Lower leg skin (tissue), 4 donors: ENCODE results near the gene PCBP4. TPM values are rescaled to one million over a fixed set of nuclear protein-coding genes. Genes with fewer than 3 reads are reported as not detected.

Source experiments
- DNase-seq, 2 donors: peaks; one replicate each; pipeline ENCODE4 v3.0.0-alpha.2; 2019; ENCODE audit warnings: low spot score in 2 of 2
- H3K4me3 ChIP-seq: fragments of 200-600 bp; sonication (generic); 2 replicates; pipeline ENCODE4 v1.5.1; 2017; ENCODE audit warnings: mild to moderate bottlenecking, low read depth; ENCODE audit not compliant: poor library complexity, severe bottlenecking
- POLR2A ChIP-seq, 2 donors: fragments of 450-650 bp; IDR thresholded peaks; one replicate each; pipeline ENCODE4 v1.6.1; 2016 to 2017; ENCODE audit warnings: antibody characterized with exemption in 2 of 2, mild to moderate bottlenecking in 1 of 2, moderate library complexity in 1 of 2
- WGBS, 2 donors: methylation state at CpG; one replicate each; pipeline ENCODE4 v1.1.5; 2018; 5-methylcytosine and 5-hydroxymethylcytosine counted together
- intact Hi-C: fragments of 100-400 bp; cut with DNase I; formaldehyde crosslinking; loops from one replicate; pipeline ENCODE4 v1.15.0; 2023; ENCODE audit warnings: low total_unique reads
- total RNA-seq, 4 donors: library from RNA; depleted of rRNA; stranded (reverse); fragments of >200 nt; gene quantifications; one replicate each; pipeline ENCODE4 v1.1.0, GENCODE V29; 2016
- TF ChIP-seq, protein P1 (sequence below), 3 donors: fragments of 450-650 bp; IDR thresholded peaks; one replicate each; pipeline ENCODE4 v1.5.1; 2016; ENCODE audit warnings: antibody characterized with exemption in 3 of 3, mild to moderate bottlenecking in 3 of 3, moderate library complexity in 2 of 3

PCBP4 gene
- total RNA-seq, 4 donors from 2014 or later = 25.5 to 46.7 (median 29.2) TPM

DNA sequence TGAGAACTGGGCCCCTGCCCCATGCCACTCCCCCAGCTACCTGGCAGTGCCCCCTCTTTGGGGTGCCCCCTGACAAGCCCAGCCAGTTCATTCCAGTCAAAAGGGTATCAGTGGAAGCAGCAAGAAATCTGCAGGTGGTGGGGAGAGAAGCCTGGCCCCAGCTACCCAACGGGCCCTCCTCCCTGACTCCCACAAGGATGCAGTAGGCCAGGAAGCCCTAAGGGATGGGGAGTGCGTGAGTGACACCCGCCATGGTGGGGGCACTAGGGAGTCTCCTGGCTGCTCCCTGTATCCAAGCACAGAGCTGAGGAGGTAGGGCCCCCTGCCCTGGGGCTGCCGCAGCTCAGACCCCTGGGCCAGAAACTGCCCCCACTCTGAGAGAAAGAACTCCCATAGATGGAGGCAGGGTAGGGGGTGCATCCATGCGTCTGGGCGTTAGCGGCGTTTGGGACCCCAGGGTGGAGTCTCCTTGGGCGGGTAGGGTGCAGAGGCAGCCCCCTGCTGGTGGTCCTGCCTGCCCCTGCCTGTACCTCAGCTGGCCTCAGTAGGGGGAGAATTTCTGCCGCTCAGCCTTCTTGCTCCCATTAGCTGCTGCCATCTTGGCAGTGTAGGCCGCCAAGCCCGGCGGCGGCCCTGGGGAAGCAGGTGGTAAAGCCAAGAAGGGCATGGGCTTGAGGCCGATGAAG lies 9.6 kb downstream of the PCBP4 start:
- TF ChIP-seq, protein P1, sequence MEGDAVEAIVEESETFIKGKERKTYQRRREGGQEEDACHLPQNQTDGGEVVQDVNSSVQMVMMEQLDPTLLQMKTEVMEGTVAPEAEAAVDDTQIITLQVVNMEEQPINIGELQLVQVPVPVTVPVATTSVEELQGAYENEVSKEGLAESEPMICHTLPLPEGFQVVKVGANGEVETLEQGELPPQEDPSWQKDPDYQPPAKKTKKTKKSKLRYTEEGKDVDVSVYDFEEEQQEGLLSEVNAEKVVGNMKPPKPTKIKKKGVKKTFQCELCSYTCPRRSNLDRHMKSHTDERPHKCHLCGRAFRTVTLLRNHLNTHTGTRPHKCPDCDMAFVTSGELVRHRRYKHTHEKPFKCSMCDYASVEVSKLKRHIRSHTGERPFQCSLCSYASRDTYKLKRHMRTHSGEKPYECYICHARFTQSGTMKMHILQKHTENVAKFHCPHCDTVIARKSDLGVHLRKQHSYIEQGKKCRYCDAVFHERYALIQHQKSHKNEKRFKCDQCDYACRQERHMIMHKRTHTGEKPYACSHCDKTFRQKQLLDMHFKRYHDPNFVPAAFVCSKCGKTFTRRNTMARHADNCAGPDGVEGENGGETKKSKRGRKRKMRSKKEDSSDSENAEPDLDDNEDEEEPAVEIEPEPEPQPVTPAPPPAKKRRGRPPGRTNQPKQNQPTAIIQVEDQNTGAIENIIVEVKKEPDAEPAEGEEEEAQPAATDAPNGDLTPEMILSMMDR (IDR thresholded peaks at IDR 0.05) = no peak
- TF ChIP-seq POLR2A (IDR thresholded peaks at IDR 0.05) = no peak
- intact Hi-C loops = loop anchor here (5.0 kb wide), 1 partner anchor 1635 kb away; no protein-coding TSS in a partner anchor
- no peak overlapping the region for H3K4me3 ChIP-seq
- WGBS, 2 donors = 93 to 96% methylated on average over 13 to 15 of the region's 15 CpGs
- DNase-seq = no peak

- peak overlapping the region; percentile 8 for H3K4me3 ChIP-seq
- DNase-seq = peak in 1 of 2 donors; percentile 85
- TF ChIP-seq, protein P1 (IDR thresholded peaks at IDR 0.05) = no peak
- no peak for TF ChIP-seq POLR2A (IDR thresholded peaks at IDR 0.05)
- 9 to 21% methylated on average over 3 to 90 of the region's 97 CpGs for WGBS, 2 donors
- intact Hi-C loops = loop anchor here (5.0 kb wide), 1 partner anchor 1636 kb away; no protein-coding TSS in a partner anchor
These were observed 11.1 kb downstream of the PCBP4 start for GRCh38 chr3:51955893-51956770.

GRCh38 chr3:51955175-51955892 lies 11.9 kb downstream of the PCBP4 start, which contains the start of gene GPR62:
TSS of gene GPR62 (plus strand) at chr3:51955381. CDS start at chr3:51955653, 272 bp downstream.
- intact Hi-C loops = loop anchor here (5.0 kb wide), 1 partner anchor 1637 kb away; no protein-coding TSS in a partner anchor
- TF ChIP-seq, protein P1 (IDR thresholded peaks at IDR 0.05) = no peak
- TF ChIP-seq POLR2A (IDR thresholded peaks at IDR 0.05) = no peak
- H3K4me3 ChIP-seq = peak within 1 kb of the TSS; percentile 8
- peak in 1 of 2 donors; percentile 85 for DNase-seq
- 20 to 56% methylated on average over 7 to 33 of the region's 33 CpGs for WGBS, 2 donors

DNA sequence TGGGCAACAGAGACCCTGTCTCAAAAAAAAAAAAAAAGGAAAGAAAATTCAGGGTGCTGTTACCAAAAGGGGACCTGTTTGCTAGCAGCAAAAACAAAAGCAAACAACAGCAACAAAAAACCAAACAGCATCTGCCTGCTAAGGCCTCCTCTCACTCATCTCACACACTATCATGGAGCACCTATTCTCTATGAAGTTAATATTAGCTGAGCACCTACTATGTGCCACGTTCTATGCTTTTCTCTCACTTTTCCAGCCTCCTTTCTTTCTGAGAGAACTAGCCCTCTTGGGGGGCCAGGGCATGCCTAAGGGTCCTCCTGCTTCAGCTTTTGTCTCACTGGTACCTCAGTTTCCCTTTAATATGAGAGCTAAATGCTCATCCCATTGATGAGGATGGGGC lies 12.5 kb downstream of the PCBP4 start:
- intact Hi-C loops = loop anchor here (5.0 kb wide), 1 partner anchor 1638 kb away; no protein-coding TSS in a partner anchor
- no peak for TF ChIP-seq POLR2A (IDR thresholded peaks at IDR 0.05)
- TF ChIP-seq, protein P1 (IDR thresholded peaks at IDR 0.05) = no peak
- no peak for DNase-seq
- 74 to 79% methylated on average over 1 of the region's 1 CpG for WGBS, 2 donors
- no peak overlapping the region for H3K4me3 ChIP-seq

DNA sequence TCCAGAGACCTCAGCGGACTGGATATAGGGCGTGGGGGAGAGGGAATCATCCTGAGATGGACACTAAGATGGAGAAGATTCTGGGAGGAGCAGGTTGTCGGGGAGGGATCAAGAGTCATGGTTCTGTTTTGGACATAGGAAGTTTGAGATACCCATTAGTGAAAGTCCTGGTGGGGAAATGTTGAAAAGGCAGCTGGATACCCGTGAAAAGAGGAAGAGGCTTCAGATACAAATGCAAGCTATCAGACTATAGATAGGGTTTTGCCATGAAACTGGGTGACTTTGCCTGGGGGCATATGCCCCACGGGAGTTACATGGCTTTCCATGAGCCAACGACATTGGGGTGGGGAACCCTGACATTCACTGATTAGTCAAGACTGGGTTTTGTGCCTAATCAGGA lies 13.1 kb downstream of the PCBP4 start:
- DNase-seq = no peak
- intact Hi-C loops = no loop called here
- TF ChIP-seq POLR2A (IDR thresholded peaks at IDR 0.05) = no peak
- TF ChIP-seq, protein P1 (IDR thresholded peaks at IDR 0.05) = no peak
- H3K4me3 ChIP-seq = no peak overlapping the region
- WGBS, 2 donors = 64 to 67% methylated on average over 6 of the region's 6 CpGs
